NB4 (cell line): ENCODE data around the gene RGS6.
"Not testable (repeated sequence)": the region's sequence is repeated elsewhere in the genome, so short reads cannot be mapped to it uniquely, and the experiment has no call there.

ENCODE experiments used
- DNase-seq: peaks from one replicate; pipeline ENCODE4 v3.0.0; 2010; ENCODE audit warnings: low read depth
- H3K4me3 ChIP-seq: one replicate; pipeline ENCODE4 v1.5.1; 2011; ENCODE audit warnings: mild to moderate bottlenecking, low read depth, low read length, moderate library complexity
- CTCF ChIP-seq: IDR thresholded peaks from one replicate; pipeline ENCODE4 v1.5.1; 2012; ENCODE audit warnings: low read depth, low read length
- MAX ChIP-seq: IDR thresholded peaks from 2 replicates; pipeline ENCODE4 v1.6.1; 2011; ENCODE audit warnings: low read depth, low read length
- MYC ChIP-seq: IDR thresholded peaks from 2 replicates; pipeline ENCODE4 v1.6.1; 2011; ENCODE audit warnings: low read depth, low read length
- POLR2A ChIP-seq: IDR thresholded peaks from 2 replicates; pipeline ENCODE4 v1.6.1; 2011; ENCODE audit warnings: mild to moderate bottlenecking; ENCODE audit not compliant: insufficient read length; ENCODE audit errors: extremely low read depth

The RGS6 gene

GRCh38 chr14:71913342-71913741 lies 18.9 kb upstream of the RGS6 start:
- DNase-seq = no peak
- no peak overlapping the region for H3K4me3 ChIP-seq
- no peak for TF ChIP-seq CTCF
- no peak for TF ChIP-seq POLR2A
- no peak for TF ChIP-seq MYC

GRCh38 chr14:71918955-71919354 lies 13.3 kb upstream of the RGS6 start:
- no peak for DNase-seq
- TF ChIP-seq POLR2A (no peak), MAX (no peak), MYC (no peak), CTCF (no peak)
- H3K4me3 ChIP-seq = no peak overlapping the region

GRCh38 chr14:71923513-71923912 lies 8.7 kb upstream of the RGS6 start:
- TF ChIP-seq POLR2A (no peak), CTCF (no peak), MYC (no peak)
- no peak for DNase-seq
- no peak overlapping the region for H3K4me3 ChIP-seq

GRCh38 chr14:71931492-71932228 lies 569 bp upstream of the RGS6 start:
- no peak for DNase-seq
- no peak for TF ChIP-seq MAX
- no peak for TF ChIP-seq MYC
- TF ChIP-seq CTCF = no peak
- TF ChIP-seq POLR2A = no peak
- no peak overlapping the region for H3K4me3 ChIP-seq

GRCh38 chr14:71933001-71933587 lies 865 bp downstream of the RGS6 start:
- no peak for TF ChIP-seq MAX
- no peak for TF ChIP-seq MYC
- TF ChIP-seq CTCF = no peak
- TF ChIP-seq POLR2A = no peak
- no peak overlapping the region for H3K4me3 ChIP-seq
- no peak for DNase-seq

- not testable (repeated sequence) for H3K4me3 ChIP-seq, DNase-seq
Observed at GRCh38 chr14:71938273-71938672, 6.0 kb downstream of the RGS6 start.

GRCh38 chr14:71939344-71939743 lies 7.1 kb downstream of the RGS6 start:
- DNase-seq, H3K4me3 ChIP-seq: not testable (repeated sequence)

- H3K4me3 ChIP-seq, DNase-seq: not testable (repeated sequence)
Observed at GRCh38 chr14:71940500-71940899, 8.3 kb downstream of the RGS6 start.

- H3K4me3 ChIP-seq, DNase-seq: not testable (repeated sequence)
Observed at GRCh38 chr14:71941616-71942015, 9.4 kb downstream of the RGS6 start.
